ENCODE results near the gene IMMP2L.

IMMP2L gene

DNA sequence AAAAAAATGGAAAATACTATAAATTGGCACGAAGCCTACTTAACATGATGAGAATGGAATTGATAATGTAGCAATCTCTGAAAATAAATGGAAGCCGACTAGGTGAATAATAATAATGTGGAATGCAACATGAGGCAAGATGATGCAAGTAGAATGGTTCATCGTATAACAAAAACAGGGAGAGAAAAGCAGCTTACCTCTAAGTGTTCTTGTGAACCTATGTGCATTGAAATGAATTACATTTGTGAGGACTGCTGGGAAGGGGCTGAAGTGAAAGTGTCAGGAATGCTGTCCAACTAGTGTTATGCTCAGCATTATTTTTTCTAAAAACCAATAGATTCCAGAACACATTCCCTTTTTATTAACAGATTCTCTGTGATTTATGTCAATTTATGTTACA lies 912.0 kb downstream of the IMMP2L start:
- no peak for DNase-seq

GRCh38 chr7:110647266-110647665 lies 915.0 kb downstream of the IMMP2L start:
- DNase-seq = no peak

- DNase-seq = no peak
Measured at GRCh38 chr7:110646804-110647203, 915.5 kb downstream of the IMMP2L start.

- DNase-seq = no peak
Measured at GRCh38 chr7:110645616-110646015, 916.7 kb downstream of the IMMP2L start.

DNA sequence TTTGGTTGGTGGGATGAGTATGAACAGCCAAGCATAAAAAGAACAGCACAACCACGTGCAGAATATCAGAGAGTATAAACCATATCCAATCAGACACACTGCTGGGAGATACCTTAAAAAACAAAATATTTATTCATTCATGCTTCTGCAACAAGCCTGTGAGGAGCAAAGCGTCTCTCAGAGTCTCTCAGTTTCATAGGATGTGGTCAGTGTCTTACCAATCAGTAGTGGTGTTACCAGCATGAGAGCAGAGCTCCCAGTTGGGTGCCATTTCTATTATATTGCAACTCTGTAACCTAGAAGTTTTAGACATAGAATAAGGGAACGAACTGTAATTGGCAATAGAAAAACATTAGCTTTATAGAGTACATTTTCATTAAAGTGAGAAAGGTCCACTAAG lies 917.2 kb downstream of the IMMP2L start:
- no peak for DNase-seq

- no peak for DNase-seq
Measured at GRCh38 chr7:110637252-110637651, 925.0 kb downstream of the IMMP2L start.

DNA sequence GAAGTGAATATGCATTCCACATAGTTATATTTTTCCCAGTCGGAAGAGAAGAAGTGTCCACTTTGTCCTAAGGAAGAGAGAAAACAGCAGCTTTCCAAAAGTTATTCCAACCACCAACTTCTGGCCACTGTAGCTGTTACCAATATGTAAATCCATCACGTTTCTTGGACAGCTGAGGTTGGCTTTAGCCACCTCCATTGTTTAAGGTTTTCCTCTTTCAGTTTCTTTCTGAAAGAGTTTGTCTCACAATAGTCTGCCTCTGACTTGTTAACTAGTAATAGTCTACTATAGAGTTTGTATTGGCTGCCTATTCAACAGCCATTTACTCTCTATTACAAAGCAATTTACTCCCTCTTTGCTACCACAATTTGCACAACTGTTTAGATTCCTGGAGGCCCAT lies 929.0 kb downstream of the IMMP2L start:
- no peak for DNase-seq

- DNase-seq = no peak
Measured at GRCh38 chr7:110626414-110626813, 935.9 kb downstream of the IMMP2L start.

DNA sequence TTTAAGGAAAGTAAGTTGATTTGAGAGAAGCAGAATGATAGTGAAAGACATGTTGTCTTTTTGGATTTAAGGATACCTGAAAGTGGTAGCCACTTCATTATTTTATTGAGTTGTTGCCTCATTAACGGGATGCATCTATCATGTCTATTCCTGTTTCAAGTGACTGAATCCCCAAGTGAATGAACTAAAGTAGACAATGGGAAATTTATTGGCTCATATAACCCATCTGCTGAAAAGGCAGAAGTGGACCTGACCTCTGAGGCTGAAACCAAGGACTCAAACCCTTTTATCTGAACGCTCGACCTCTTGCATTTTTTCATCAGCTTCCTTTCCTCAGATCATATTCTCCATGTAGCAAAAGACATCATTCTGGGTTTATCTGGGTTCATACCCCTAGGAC lies 937.0 kb downstream of the IMMP2L start:
- no peak for DNase-seq

- no peak for DNase-seq
Measured at GRCh38 chr7:110623436-110623835, 938.9 kb downstream of the IMMP2L start.

DNA sequence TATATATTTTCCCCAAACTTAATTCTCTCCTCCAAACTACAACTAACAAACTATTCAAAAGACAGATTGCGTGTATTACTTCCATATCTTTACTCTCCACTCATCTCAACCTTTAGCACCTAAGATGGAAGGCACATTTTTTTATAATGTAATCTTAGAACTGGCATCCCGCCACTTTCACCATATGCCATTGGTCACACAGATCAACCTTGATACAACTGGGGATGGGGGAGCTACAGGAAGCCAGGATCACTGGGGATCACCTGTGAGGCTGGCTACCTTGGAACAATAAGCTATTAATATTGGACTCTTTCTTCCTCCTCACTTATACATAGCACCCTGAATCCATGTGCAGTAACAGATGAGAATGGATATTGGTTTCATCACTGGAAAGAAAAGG lies 941.0 kb downstream of the IMMP2L start:
- no peak for DNase-seq

GRCh38 chr7:110620110-110620735 lies 942.1 kb downstream of the IMMP2L start:
- no peak for DNase-seq

All from CD4-positive, alpha-beta T cell treated with Interleukin-1 beta for 1 hour (primary cell).